ENCODE measurements around the gene ADAM8. TPM values are rescaled to one million over a fixed set of nuclear protein-coding genes. Genes with fewer than 3 reads are reported as not detected.

The ADAM8 gene
- total RNA-seq, 1 donor from 2014 or later, result 1.5 TPM

- no peak overlapping the region for H3K27ac Mint-ChIP-seq (ENCODE audit: unreplicated experiment)
- H3K9me3 Mint-ChIP-seq (ENCODE audit: unreplicated experiment), result no peaks in the 10 kb centered on the region
- H3K27me3 Mint-ChIP-seq (ENCODE audit: unreplicated experiment), result peaks cover 14% of the 10 kb centered on the region
- TF ChIP-seq CTCF (IDR thresholded peaks at IDR 0.05; ENCODE audit: unreplicated experiment), result no peak
- DNase-seq (ENCODE audit: low spot score), result no peak
- H3K4me1 Mint-ChIP-seq (ENCODE audit: unreplicated experiment), result peaks cover 13% of the 10 kb centered on the region
- H3K4me3 Mint-ChIP-seq (ENCODE audit: unreplicated experiment), result no peak overlapping the region
- H3K36me3 Mint-ChIP-seq (ENCODE audit: low read depth, unreplicated experiment), result peaks cover 13% of the 10 kb centered on the region
These were observed 34.9 kb upstream of the ADAM8 start for GRCh38 chr10:133311570-133311969.

GRCh38 chr10:133310789-133311188, 34.1 kb upstream of the ADAM8 start:
- H3K36me3 Mint-ChIP-seq (ENCODE audit: low read depth, unreplicated experiment), result peaks cover 13% of the 10 kb centered on the region
- no peaks in the 10 kb centered on the region for H3K9me3 Mint-ChIP-seq (ENCODE audit: unreplicated experiment)
- no peak for TF ChIP-seq CTCF (IDR thresholded peaks at IDR 0.05; ENCODE audit: unreplicated experiment)
- H3K27ac Mint-ChIP-seq (ENCODE audit: unreplicated experiment), result no peak overlapping the region
- no peak for DNase-seq (ENCODE audit: low spot score)
- peaks cover 13% of the 10 kb centered on the region for H3K4me1 Mint-ChIP-seq (ENCODE audit: unreplicated experiment)
- H3K4me3 Mint-ChIP-seq (ENCODE audit: unreplicated experiment), result peak overlapping the region; percentile 77
- H3K27me3 Mint-ChIP-seq (ENCODE audit: unreplicated experiment), result peaks cover 14% of the 10 kb centered on the region

GRCh38 chr10:133310399-133310755, 33.7 kb upstream of the ADAM8 start:
- Mint-ChIP-seq H3K27ac (ENCODE audit: unreplicated experiment) (no peak overlapping the region), H3K9me3 (ENCODE audit: unreplicated experiment) (no peaks in the 10 kb centered on the region), H3K4me3 (ENCODE audit: unreplicated experiment) (peak overlapping the region; percentile 77), H3K4me1 (ENCODE audit: unreplicated experiment) (peaks cover 13% of the 10 kb centered on the region), H3K36me3 (ENCODE audit: low read depth, unreplicated experiment) (peaks cover 13% of the 10 kb centered on the region), H3K27me3 (ENCODE audit: unreplicated experiment) (peaks cover 14% of the 10 kb centered on the region)
- no peak for TF ChIP-seq CTCF (IDR thresholded peaks at IDR 0.05; ENCODE audit: unreplicated experiment)
- no peak for DNase-seq (ENCODE audit: low spot score)

GRCh38 chr10:133309720-133310398, 33.2 kb upstream of the ADAM8 start:
- TF ChIP-seq CTCF (IDR thresholded peaks at IDR 0.05; ENCODE audit: unreplicated experiment), result no peak
- Mint-ChIP-seq H3K36me3 (ENCODE audit: low read depth, unreplicated experiment) (peaks cover 13% of the 10 kb centered on the region), H3K27ac (ENCODE audit: unreplicated experiment) (peak overlapping the region; percentile 48), H3K4me3 (ENCODE audit: unreplicated experiment) (peak overlapping the region; percentile 74), H3K27me3 (ENCODE audit: unreplicated experiment) (peaks cover 14% of the 10 kb centered on the region), H3K4me1 (ENCODE audit: unreplicated experiment) (peaks cover 13% of the 10 kb centered on the region), H3K9me3 (ENCODE audit: unreplicated experiment) (no peaks in the 10 kb centered on the region)
- no peak for DNase-seq (ENCODE audit: low spot score)

GRCh38 chr10:133309100-133309719, 32.5 kb upstream of the ADAM8 start:
- Mint-ChIP-seq H3K27me3 (ENCODE audit: unreplicated experiment) (peaks cover 14% of the 10 kb centered on the region), H3K27ac (ENCODE audit: unreplicated experiment) (peak overlapping the region; percentile 48), H3K9me3 (ENCODE audit: unreplicated experiment) (no peaks in the 10 kb centered on the region), H3K4me1 (ENCODE audit: unreplicated experiment) (peaks cover 13% of the 10 kb centered on the region), H3K36me3 (ENCODE audit: low read depth, unreplicated experiment) (peaks cover 13% of the 10 kb centered on the region), H3K4me3 (ENCODE audit: unreplicated experiment) (peak overlapping the region; percentile 74)
- TF ChIP-seq CTCF (IDR thresholded peaks at IDR 0.05; ENCODE audit: unreplicated experiment), result no peak
- peak; percentile 97 for DNase-seq (ENCODE audit: low spot score)

Data from endothelial cell (in vitro differentiated cells).